ENCODE data around the gene AUTS2.

AUTS2 gene

GRCh38 chr7:70116867-70117266 lies 518.6 kb downstream of the AUTS2 start:
- DNase-seq (ENCODE audit: low read depth in 3 of 3): no peak

GRCh38 chr7:70120851-70121250 lies 522.6 kb downstream of the AUTS2 start:
- no peak for DNase-seq (ENCODE audit: low read depth in 3 of 3)

- DNase-seq (ENCODE audit: low read depth in 3 of 3): no peak
These were observed 533.5 kb downstream of the AUTS2 start for GRCh38 chr7:70131817-70132216.

- DNase-seq (ENCODE audit: low read depth in 3 of 3): no peak
These were observed 534.1 kb downstream of the AUTS2 start for GRCh38 chr7:70132226-70132851.

GRCh38 chr7:70132852-70133690 lies 534.8 kb downstream of the AUTS2 start:
- DNase-seq (ENCODE audit: low read depth in 3 of 3): no peak

- DNase-seq (ENCODE audit: low read depth in 3 of 3): no peak
These were observed 535.9 kb downstream of the AUTS2 start for GRCh38 chr7:70134029-70134770.

GRCh38 chr7:70135656-70136055 lies 537.4 kb downstream of the AUTS2 start:
- DNase-seq (ENCODE audit: low read depth in 3 of 3): no peak

- DNase-seq (ENCODE audit: low read depth in 3 of 3): no peak
These were observed 538.9 kb downstream of the AUTS2 start for GRCh38 chr7:70137126-70137525.

GRCh38 chr7:70142247-70142932 lies 544.1 kb downstream of the AUTS2 start:
- no peak for DNase-seq (ENCODE audit: low read depth in 3 of 3)

- DNase-seq (ENCODE audit: low read depth in 3 of 3): no peak
These were observed 545.1 kb downstream of the AUTS2 start for GRCh38 chr7:70143075-70144044.

GRCh38 chr7:70148997-70149396 lies 550.7 kb downstream of the AUTS2 start:
- DNase-seq (ENCODE audit: low read depth in 3 of 3): no peak

- DNase-seq (ENCODE audit: low read depth in 3 of 3): no peak
These were observed 554.0 kb downstream of the AUTS2 start for GRCh38 chr7:70152313-70152712.

GRCh38 chr7:70153933-70154332 lies 555.7 kb downstream of the AUTS2 start:
- DNase-seq (ENCODE audit: low read depth in 3 of 3): no peak

- no peak for DNase-seq (ENCODE audit: low read depth in 3 of 3)
These were observed 556.4 kb downstream of the AUTS2 start for GRCh38 chr7:70154521-70155180.

- DNase-seq (ENCODE audit: low read depth in 3 of 3): no peak
These were observed 557.8 kb downstream of the AUTS2 start for GRCh38 chr7:70156057-70156456.

GRCh38 chr7:70159121-70159520 lies 560.8 kb downstream of the AUTS2 start:
- no peak for DNase-seq (ENCODE audit: low read depth in 3 of 3)

- DNase-seq (ENCODE audit: low read depth in 3 of 3): no peak
These were observed 567.3 kb downstream of the AUTS2 start for GRCh38 chr7:70165477-70166170.

GRCh38 chr7:70171369-70171920 lies 573.2 kb downstream of the AUTS2 start:
- no peak for DNase-seq (ENCODE audit: low read depth in 3 of 3)

GRCh38 chr7:70177166-70177565 lies 578.9 kb downstream of the AUTS2 start:
- DNase-seq (ENCODE audit: low read depth in 3 of 3): peak in 1 of 3 donors; percentile 6
